NCI-H2081 treated with DMSO at 0.1 percent for 48 hours (cell line): ENCODE measurements around the gene SRM.
"Not testable (repeated sequence)": the region's sequence is repeated elsewhere in the genome, so short reads cannot be mapped to it uniquely, and the experiment has no call there.

ENCODE experiments used
- DNase-seq: peaks from one replicate; lab custom pipeline; 2025; lab: John Stamatoyannopoulos, UW

SRM gene

DNA sequence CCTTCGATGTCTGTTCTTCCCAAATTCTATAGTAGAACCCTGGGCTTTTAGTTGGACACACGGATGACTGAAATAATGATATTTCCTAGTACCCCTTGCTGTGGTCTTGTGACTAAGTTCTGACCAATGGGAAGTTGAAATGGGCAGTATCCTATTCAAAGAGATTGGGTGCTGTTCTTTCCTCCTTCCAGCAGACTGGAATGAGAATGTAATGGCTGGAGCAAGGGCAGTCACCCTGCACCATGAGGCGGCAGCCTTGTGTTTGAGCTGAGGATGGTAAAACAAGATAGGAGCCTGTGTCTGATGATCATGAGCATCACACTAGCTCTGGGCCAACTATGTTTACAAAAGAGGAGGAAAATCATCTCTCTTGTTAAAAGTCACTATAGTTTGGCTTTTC, 5.1 kb upstream of the SRM start:
- no peak for DNase-seq

DNA sequence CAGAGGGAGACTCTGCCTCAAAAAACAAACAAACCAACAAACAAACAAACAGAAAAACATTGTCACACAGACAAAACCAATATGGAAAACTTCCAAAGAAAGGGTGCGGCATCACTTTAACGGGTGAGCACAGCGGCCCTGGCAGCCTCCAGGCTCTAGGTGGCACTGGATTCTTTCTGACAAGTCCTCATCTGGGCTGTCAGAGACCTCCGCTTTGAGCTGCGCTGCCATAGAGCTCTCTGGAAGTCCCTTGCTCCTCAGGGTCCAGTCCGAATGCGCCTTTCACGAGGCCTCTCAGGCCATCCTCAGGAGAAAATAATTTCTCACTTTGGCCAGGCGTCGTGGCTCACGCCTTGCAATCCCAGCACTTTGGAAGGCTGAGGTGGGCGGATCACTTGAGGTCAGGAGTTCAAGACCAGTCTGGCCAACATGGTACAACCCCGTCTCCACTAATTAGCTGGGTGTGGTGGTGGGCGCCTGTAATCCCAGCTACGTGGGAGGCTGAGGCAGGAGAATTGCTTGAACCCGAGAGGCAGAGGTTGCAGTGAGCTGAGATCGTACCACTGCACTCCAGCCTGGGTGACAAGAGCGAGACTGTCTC, 4.2 kb upstream of the SRM start:
- not testable (repeated sequence) for DNase-seq

DNA sequence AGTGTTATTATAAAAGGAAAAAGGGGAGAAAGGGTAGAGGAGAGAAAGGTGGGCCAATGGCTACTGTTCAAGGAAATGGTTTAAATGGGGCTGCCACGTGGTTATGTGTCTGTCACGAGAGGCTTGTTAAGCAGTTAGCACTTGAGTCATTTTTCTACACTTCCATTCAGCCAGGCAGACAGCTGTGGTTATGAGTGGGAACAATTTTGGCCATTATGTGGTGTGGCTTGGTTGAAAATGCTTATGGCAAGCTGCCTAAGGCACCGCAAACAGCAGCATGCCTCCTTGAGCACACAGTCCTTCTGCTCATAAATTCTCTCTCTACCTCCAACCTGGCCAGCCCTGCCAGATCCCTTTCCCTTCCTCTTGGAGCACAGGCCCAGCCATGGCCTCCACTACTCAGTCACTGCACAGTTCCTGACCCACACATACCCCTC, 3.2 kb upstream of the SRM start:
- DNase-seq = no peak

DNA sequence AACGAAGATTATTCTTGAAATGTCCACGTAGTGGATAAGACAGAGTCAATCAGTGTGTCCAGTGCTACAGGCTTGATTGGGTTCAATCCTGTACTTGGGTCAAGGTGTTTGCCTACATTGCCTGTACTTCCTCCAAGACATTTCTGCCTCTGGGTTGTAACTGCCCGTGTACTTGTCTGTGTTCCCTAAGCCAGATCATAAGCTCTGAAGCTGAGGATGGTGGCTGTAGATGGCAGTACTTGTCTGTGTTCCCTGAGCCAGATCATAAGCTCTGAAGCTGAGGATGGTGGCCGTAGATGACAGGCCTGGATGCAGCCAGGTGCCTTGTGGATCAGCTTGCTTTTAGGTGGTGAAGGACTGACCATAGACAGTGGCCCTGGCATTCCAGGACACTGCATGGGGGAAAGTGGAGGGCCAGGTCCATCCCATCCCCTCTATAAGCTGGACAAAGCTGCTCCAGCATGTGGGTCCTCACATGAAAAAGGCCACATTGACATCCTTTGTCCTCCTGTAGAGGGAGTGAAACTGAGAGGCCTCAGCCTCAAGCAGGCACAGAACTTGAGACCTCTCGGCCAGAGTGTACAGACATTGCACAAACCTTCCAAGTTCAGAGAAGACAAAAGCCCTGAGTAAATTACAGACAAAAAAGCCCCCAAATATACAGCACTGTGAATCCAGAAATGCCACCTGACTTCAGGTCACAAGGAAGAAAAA, 2.0 kb upstream of the SRM start:
- DNase-seq = no peak

DNA sequence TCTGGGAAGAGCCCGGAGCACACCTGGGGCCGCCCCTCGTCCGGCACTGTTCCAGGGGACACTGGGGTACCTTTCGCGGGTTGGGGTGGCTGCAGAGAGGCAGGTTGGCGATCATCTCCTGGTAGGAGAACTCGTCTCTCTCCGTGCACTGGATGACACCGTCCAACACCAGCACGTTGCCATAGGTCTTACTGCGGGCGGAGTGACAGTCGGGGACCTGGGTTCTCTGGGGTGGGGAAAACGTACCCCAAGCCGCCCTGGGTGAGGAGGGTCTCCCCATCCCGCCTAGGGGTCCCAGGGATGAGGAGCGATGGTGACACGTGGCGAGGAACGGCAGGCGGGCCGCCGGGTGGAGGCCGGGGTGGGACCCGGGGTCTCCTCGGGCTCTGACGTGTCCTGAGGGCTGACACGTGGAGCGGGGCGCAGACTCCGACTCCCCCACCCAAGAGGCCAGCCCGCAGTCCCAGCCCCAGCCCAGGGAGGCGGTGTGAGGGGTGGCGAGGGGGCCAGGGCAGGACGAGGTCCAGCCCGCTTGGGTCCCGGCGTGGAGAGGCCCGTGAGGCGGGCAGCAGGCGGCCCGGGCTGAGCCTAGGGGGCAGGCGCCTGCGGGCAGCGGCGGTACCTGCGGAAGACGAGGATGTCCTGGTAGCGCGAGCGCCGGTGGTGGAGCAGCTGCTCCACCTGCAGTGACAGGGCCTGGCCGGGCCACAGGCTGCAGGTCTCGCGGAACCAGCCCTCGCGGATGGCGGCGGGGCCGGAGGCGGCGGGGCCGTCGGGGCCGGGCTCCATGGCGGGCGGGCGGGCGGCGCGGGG, 457 bp downstream of the SRM start:
- no peak for DNase-seq

DNA sequence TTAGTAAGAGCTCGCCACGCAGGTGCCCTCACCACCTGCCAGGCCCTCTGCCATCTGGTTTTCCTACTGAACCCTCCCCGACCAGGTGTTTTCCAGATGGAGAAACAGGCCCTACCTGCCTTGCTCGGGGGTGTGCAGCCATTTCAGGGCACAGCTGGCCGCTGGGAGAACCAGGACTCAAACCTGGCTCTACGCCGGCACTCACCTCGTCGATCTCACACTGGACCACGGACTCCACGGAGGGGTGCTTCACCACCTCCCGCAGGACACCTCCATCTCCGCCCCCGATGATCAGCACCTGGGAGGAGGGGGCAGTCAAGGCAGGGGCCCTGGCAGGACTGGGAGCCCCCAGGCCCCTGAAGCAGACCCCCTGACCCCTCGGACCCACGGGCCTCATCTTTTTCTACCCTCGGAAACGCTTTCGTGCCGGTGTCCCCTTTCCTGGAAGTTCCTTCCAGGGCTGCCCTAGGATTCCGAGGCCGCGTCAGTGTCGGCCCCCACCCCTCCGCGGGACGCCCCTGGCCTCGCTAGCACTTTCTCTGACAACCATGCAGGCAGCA, 1.1 kb downstream of the SRM start:
- no peak for DNase-seq

DNA sequence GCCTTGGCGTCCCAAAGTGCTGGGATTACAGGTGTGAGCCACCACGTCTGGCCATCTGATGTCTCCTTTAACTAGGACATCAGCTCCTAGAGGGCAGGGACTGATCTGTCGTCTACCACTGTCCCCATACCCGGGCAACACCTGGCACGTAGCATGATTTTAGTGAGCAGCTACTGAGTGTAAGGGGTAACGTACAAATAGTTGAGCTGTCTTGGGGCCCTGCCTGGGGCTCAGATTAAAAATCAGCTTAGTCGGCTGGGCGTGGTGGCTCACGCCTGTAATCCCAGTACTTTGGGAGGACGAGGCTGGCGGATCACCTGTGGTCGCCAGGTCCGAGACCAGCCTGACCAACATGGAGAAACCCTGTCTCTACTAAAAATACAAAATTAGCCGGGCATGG, 1.8 kb downstream of the SRM start:
- no peak for DNase-seq

DNA sequence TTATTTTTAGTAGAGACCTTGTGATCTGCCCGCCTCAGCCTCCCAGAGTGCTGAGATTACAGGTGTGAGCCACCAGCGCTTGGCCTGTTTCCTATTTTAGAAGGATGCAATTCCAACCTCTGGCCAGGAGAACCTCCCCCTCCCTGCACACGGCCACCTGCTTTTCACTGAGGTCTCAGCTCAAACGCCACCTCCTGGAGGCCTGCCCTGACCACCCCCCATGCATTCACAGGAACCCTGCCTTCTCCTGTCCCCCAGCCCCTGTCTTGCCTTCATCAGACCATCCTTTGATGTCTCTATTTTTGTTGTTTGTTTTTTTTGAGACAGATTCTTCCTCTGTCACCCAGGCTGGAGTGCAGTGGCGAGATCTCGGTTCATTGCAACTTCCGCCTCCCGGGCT, 2.3 kb downstream of the SRM start:
- no peak for DNase-seq

DNA sequence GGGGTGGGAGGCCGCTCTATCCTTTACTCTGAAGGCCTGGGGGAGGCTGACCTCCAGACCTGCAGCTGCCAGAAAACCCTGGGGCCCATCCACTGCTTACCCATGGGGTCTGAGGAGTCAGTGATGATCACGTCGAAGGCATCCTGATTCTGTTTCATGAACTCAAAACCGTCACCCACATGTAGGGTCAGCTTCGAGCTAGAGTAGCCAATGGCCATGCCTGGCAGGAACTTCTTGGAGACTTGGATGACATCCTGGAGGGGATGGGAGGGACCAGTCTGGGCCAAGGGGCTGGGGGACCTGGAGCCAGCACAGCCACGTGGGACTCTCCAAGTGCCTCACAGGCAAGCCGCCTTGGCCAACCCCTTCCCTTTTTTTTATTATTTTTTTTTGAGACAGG, 3.3 kb downstream of the SRM start:
- no peak for DNase-seq

DNA sequence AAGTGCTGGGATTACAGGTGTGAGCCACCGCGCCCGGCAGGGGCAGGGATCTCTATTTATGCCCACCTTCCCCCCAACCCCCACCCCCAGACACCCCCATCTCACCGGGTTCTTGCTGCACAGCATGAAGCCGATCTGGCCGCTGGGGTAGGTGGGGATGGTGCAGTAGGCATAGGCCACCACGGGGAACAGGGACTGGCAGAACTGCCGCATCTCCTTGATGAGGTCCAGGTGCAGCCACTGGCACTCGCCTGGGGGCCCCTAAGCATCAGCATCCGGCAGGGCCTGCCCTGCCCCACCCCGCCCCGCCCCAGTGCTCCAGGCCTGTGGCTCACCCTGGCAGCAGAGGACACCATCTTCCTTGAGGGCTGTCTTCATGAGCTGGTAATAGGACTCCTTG, 4.1 kb downstream of the SRM start:
- no peak for DNase-seq

DNA sequence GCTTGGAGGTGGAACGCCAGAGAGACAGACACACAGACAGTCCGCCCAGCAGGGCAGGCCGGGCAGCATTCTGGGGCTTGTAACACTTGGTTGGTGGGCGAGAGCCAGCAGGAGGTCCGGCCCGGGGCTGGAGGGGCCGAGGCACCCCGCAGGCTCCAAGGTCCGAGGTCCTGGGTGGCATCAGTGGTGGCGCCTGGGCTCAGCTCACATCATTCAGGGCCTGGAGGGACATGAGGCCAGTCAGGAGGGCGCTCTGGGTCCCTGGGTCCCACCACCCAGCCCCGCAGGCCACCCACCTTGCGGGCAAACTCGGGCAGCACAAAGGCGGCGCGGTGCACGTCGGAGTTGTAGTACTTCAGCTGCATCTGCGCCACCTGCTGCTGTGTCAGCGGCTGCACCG, 5.2 kb downstream of the SRM start:
- no peak for DNase-seq

DNA sequence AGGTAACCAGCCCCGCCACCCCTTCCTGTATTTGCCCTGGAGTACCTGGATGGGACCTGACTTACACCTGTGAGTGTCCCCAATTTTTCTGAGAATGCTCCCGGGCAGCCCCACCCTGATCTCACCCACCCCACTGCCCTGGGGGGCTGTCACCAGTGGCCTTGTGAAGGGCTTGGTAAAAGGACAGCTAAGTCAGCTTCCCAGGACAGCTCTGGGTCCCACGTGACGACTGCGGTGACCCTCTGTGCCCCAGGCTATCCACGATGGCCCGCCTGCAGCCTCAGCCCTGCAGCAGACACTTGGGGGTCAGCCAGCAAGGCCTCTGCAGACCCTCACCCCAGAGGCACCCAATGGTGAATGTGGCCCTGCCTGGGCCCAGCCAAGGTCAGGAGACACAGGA, 5.6 kb downstream of the SRM start:
- no peak for DNase-seq

DNA sequence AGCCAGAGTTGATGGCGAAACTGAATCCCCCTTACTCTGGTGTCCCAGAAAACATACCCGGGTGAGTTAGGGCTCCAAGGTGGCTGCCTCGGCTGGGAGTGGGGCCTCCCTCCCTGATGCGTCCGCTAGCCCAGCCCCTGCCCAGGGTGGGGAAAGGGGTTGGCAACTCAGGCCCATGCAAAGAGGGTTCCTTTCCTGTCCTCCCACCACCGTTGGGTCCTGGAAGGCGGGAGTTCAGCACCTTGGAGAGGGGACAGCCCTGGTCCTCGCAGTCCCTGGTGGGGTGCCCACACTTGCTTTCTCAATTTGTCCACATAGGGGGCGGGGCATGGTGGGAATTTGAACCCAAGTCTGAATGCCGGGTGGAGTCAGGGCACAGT, 6.1 kb downstream of the SRM start:
- no peak for DNase-seq

DNA sequence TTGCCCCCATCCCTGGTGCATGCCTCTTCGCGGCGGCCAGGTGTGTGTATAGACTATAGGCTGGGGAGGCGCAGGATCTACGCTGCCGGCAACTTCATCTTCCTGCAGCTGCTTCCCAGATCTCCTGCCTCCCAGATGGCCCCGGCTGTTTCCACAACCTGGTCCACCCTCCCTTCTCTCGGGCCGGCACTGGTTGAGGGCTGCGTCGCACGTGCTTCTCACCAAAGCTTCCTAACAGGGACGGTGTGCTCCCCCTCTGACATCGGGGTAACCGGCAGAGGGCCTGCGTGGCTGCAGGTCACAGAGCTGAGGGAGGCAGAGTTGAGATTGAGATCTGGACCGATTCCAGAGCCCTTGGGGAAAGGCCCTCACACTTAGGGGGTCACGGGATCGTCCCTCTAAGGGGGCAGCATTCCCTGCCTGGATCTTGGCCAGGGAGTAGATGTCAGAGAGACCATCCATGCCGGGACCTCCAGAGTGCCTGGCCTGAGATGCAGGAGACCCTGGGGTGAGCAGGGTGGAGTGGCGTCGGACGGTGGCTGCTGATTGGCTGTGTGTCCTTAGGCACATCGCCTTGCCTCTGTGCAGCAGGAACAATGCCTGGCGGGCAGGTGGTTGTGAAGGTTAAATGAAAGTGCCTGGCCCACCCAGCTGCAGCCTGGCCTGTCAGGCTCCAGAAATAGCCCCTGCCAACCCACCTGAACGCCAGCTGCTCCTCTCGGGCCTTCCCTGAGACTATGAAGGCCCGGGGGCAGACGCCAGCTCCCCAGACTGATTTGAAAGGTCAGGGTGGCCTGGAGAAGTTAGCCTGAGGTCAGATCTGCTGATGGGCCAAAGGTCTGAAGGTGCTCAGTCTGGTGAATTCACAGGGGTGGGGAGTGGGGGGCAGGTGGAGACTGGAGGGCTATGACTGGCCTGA, 6.7 kb downstream of the SRM start:
- DNase-seq = no peak

DNA sequence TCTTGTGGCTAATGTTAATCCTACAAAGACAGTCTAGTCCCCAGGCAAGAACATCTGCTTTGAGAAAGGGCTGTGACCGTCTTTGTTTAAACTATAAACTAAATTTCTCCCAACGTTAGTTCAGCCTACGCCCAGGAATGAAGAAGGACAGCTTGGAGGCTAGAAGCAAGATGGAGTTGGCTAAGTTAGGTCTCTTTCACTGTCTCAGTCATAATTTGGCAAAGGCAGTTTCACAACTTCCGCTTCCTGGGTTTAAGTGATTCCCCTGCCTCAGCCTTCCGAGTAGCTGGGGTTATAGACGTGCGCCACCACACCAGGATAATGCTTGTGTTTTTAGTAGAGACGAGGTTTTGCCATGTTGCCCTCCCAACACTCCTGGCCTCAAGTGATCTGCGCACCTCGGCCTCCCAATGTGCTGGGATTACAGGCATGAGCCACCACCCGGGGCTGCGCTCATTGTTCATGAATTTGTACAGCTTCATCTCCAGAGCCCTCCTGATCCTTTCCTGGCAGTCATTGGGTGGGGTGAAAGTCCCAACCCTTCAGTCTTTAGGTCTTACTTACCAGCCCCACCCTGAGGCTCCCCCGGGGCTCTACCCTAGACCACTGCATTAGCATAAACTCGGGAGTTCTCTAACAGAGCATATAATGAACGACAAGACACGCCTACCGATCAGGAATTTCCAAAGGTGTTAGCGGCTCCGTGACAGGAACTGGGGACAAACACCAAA, 7.9 kb downstream of the SRM start:
- DNase-seq = no peak

DNA sequence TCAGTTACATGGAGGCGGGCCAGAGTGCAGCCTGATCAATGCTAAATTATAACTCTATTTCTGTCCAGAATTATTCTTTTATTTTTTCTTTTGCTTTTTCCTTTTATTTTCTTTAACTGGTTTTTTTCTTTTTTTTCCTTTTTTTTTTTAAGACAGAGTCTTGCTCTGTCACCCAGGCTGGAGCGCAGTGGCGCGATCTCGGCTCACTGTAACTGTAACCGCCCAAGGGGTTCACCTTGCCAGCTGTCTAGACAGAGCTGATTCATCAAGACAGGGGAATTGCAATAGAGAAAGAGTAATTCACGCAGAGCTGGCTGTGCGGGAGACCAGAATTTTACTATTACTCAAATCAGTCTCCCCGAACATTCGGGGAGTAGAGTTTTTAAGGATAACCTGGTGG, 8.7 kb downstream of the SRM start:
- DNase-seq = not testable (repeated sequence)

DNA sequence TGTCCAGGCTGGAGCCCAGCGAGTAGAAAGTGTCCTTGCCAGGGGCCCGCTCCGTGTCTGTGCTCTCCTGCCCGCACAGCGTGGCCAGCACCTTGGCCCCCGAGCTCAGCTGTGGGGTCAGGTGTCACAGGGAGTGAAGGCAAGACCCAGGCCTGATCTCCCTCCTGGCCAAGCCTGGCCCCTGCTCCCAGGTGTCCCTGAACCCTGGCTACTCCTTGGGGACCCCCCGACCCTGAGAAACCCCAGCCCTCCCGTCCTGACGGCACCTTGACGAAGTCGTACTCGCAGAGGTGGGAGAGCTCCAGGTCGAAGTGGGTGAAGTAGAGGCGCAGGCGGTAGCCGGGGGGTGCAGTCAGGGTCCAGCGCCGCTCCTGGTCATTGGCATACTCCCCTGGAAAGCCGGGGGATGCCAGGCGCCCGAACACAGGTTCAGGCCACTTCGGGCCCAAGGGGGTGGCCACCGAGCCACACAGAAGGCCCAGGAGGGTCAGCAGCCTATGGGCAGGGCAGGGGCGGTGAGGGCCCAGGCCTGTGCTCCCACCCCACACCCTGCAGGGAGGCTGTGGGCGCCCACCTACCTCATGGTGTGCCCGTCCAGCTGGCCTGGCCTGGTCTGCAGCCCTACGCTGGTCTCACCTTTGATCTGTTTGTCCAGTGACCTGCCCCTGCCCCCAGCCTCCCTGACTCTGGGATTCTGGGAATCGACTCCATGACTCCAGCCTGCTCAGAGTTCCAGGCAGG, 13.0 kb downstream of the SRM start, which contains the start of gene MASP2:
MASP2 (minus strand) TSS at position 615 of the 741 bp plus-strand sequence; CDS start at position 583, 32 bp downstream.
- no peak for DNase-seq

DNA sequence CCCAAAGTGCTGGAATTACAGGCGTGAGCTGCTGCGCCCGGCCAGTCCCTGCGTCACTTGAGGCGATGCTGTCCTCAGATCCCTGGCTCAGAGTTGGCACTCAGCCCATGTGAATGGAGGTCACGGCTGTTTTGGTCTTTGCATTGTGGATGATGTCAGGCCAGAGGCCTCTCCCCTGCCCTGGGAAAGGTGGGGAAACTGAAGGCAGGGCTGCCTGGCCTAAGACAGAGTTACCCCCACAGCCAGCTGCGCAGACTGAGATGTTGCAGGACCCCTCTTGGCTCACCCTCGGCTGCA, 13.6 kb downstream of the SRM start:
- DNase-seq = no peak

DNA sequence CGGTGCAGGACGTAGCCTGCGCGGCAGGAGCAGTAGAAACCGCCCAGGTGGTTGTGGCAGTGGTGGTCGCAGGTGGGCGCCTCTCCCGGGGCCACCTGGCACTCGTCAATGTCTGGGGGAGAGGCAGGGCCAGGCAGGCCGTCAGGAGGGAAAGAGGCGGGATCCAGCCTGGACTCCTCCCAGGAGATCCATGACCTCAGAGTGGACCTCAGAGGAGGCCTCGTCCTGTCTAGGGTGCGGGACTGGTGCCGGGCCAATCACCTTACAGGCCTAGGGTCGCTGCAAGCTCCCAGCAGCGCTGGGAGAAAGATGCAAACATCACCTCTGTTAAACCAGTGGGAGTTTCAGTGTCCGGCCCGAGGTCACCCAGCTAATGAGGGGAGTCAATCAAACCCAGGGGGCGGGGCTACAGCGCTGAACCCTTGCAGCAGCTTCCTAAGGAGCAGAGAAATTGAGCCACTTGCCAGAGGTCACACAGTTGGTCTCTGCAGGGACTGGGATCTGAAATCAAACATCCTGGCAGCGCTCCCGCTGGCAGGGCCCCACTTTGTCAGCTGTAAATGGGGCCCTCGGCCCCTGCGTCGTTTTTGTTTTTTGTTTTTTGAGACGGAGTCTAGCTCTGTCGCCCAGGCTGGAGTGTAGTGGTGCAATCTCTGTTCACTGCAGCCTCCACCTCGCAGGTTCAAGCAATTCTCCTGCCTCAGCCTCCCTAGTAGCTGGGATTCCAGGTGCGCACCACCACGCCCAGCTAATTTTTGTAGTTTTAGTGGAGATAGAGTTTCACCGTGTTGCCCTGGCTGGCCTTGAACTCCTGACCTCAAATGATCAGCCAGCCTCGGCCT, 14.2 kb downstream of the SRM start:
- no peak for DNase-seq
